Measurements from ENCODE around the gene NAA20. TPM values are rescaled to one million over a fixed set of nuclear protein-coding genes. Genes with fewer than 3 reads are reported as not detected.

NAA20 gene
- total RNA-seq, 1 experiment from 2014 or later: 82.6 TPM

- CTCF ChIA-PET: no interaction called here
- DNase-seq (ENCODE audit: low spot score): no peak
- H3K36me3 ChIP-seq (ENCODE audit: insufficient read depth, low read length, poor library complexity, severe bottlenecking): no peaks in the 10 kb centered on the region
- H3K27ac ChIP-seq (ENCODE audit: low read depth, low read length, poor library complexity, severe bottlenecking): no peak overlapping the region
- peaks cover 11% of the 10 kb centered on the region for H3K4me1 ChIP-seq (ENCODE audit: insufficient read depth, low read length, poor library complexity, severe bottlenecking)
- no peak overlapping the region for H3K4me3 ChIP-seq (ENCODE audit: low read depth, low read length, poor library complexity, severe bottlenecking)
- no peaks in the 10 kb centered on the region for H3K9me3 ChIP-seq (ENCODE audit: low read depth, low read length, poor library complexity, severe bottlenecking)
- intact Hi-C loops (cut with micrococcal nuclease; ENCODE audit: unreplicated experiment): no loop called here
- H3K27me3 ChIP-seq (replicated peaks; ENCODE audit: insufficient read depth, low read depth, low read length, poor library complexity): no peaks in the 10 kb centered on the region
- TF ChIP-seq EZH2 (IDR thresholded peaks at IDR 0.05; ENCODE audit: borderline replicate concordance, low read depth, low read length, poor library complexity, severe bottlenecking) (no peak), CTCF (conservative IDR thresholded peaks at IDR 0.05; ENCODE audit: low read depth, low read length) (no peak)
- POLR2A ChIA-PET (ENCODE audit: low non-redundant PET): no interaction called here
- no TSS peak for BruUV-seq (replicated peaks)
These were observed 46.9 kb upstream of the NAA20 start for GRCh38 chr20:19970256-19970765.

- POLR2A ChIA-PET (ENCODE audit: low non-redundant PET): no interaction called here
- intact Hi-C loops (cut with micrococcal nuclease; ENCODE audit: unreplicated experiment): no loop called here
- no TSS peak for BruUV-seq (replicated peaks)
- CTCF ChIA-PET: no interaction called here
- H3K27me3 ChIP-seq (replicated peaks; ENCODE audit: insufficient read depth, low read depth, low read length, poor library complexity): no peaks in the 10 kb centered on the region
- no peak overlapping the region for H3K4me3 ChIP-seq (ENCODE audit: low read depth, low read length, poor library complexity, severe bottlenecking)
- TF ChIP-seq CTCF (conservative IDR thresholded peaks at IDR 0.05; ENCODE audit: low read depth, low read length): no peak
- TF ChIP-seq EZH2 (IDR thresholded peaks at IDR 0.05; ENCODE audit: borderline replicate concordance, low read depth, low read length, poor library complexity, severe bottlenecking): no peak
- peaks cover 11% of the 10 kb centered on the region for H3K4me1 ChIP-seq (ENCODE audit: insufficient read depth, low read length, poor library complexity, severe bottlenecking)
- no peak for DNase-seq (ENCODE audit: low spot score)
- no peaks in the 10 kb centered on the region for H3K9me3 ChIP-seq (ENCODE audit: low read depth, low read length, poor library complexity, severe bottlenecking)
- no peaks in the 10 kb centered on the region for H3K36me3 ChIP-seq (ENCODE audit: insufficient read depth, low read length, poor library complexity, severe bottlenecking)
- H3K27ac ChIP-seq (ENCODE audit: low read depth, low read length, poor library complexity, severe bottlenecking): no peak overlapping the region
These were observed 46.0 kb upstream of the NAA20 start for GRCh38 chr20:19971116-19971515.

GRCh38 chr20:19973961-19974629 lies 43.1 kb upstream of the NAA20 start:
- Histone ChIP-seq H3K27me3 (replicated peaks; ENCODE audit: insufficient read depth, low read depth, low read length, poor library complexity) (no peaks in the 10 kb centered on the region), H3K9me3 (ENCODE audit: low read depth, low read length, poor library complexity, severe bottlenecking) (no peaks in the 10 kb centered on the region), H3K4me1 (ENCODE audit: insufficient read depth, low read length, poor library complexity, severe bottlenecking) (peaks cover 11% of the 10 kb centered on the region), H3K36me3 (ENCODE audit: insufficient read depth, low read length, poor library complexity, severe bottlenecking) (no peaks in the 10 kb centered on the region), H3K27ac (ENCODE audit: low read depth, low read length, poor library complexity, severe bottlenecking) (peak overlapping the region; percentile 53), H3K4me3 (ENCODE audit: low read depth, low read length, poor library complexity, severe bottlenecking) (peak overlapping the region; percentile 45)
- peak; percentile 31 for DNase-seq (ENCODE audit: low spot score)
- ChIA-PET CTCF (no interaction called here), POLR2A (ENCODE audit: low non-redundant PET) (no interaction called here)
- TF ChIP-seq CTCF (conservative IDR thresholded peaks at IDR 0.05; ENCODE audit: low read depth, low read length): no peak
- TF ChIP-seq EZH2 (IDR thresholded peaks at IDR 0.05; ENCODE audit: borderline replicate concordance, low read depth, low read length, poor library complexity, severe bottlenecking): no peak
- BruUV-seq (replicated peaks): no TSS peak
- intact Hi-C loops (cut with micrococcal nuclease; ENCODE audit: unreplicated experiment): no loop called here
